HCT116 (cell line): ENCODE data around the gene ZNF653. TPM values are rescaled to one million over a fixed set of nuclear protein-coding genes. Genes with fewer than 3 reads are reported as not detected.

Experiments used
- ATAC-seq: fragments of 200-7000 bp; cut with Tn5 transposase; 2 replicates; pipeline ENCODE4 v1.9.1; 2020; ENCODE audit warnings: mild to moderate bottlenecking, moderate library complexity
- BruUV-seq: library from RNA; stranded (reverse); fragments of 400-500 nt; replicated peaks from 2 replicates; lab custom pipeline; 2021; lab: Mats Ljungman, UMichigan
- CTCF ChIA-PET: fragments of 300-600 bp; sonication (Branson Sonifier 250); formaldehyde crosslinking; loops from one replicate; lab custom pipeline; 2021; ENCODE audit warnings: antibody characterized with exemption; lab: Charles Lee
- POLR2A ChIA-PET: fragments of 300-600, 350-600 bp; sonication (Branson Sonifier 250); formaldehyde crosslinking; loops from one replicate; lab custom pipeline; 2021; ENCODE audit warnings: antibody characterized with exemption; lab: Charles Lee
- RAD21 ChIA-PET, 2 experiments: fragments of 300-600 bp; sonication (Branson Sonifier 250); formaldehyde crosslinking; loops; one replicate each; lab custom pipeline; 2023; ENCODE audit warnings: low total read pairs in 2 of 2; ENCODE audit not compliant: uncharacterized antibody in 2 of 2, unreplicated experiment in 2 of 2, low non-redundant PET in 1 of 2; lab: Charles Lee
- DNase-seq: peaks from one replicate; pipeline ENCODE4 v3.0.0-alpha.2; 2010; ENCODE audit warnings: low read depth, low spot score
- H2AFZ ChIP-seq: fragments of 200-600 bp; shearing (Covaris generic), sonication (generic); 2 replicates; pipeline ENCODE4 v1.6.1; 2017; ENCODE audit warnings: low read depth, mixed run types, mixed read lengths, antibody characterized with exemption, low read length; ENCODE audit not compliant: poor library complexity, severe bottlenecking
- H3K27ac ChIP-seq: 2 replicates; pipeline ENCODE4 v1.5.1; 2012; ENCODE audit warnings: low read depth, low read length
- H3K27me3 ChIP-seq: fragments of 200-600 bp; sonication (generic); 2 replicates; pipeline ENCODE4 v1.6.1; 2016; ENCODE audit warnings: mixed run types, low read length, mixed read lengths; ENCODE audit not compliant: insufficient read depth
- H3K36me3 ChIP-seq, 2 experiments: fragments of 200-500 bp in 1 of 2; fragments of 200-600 bp in 1 of 2; sonication (Bioruptor generic) in 1 of 2; sonication (generic) in 1 of 2; 2 replicates each; pipeline versions ENCODE4 v1.5.1 to v1.6.1; 2014 to 2016; ENCODE audit warnings: low read length in 2 of 2, inconsistent platforms in 1 of 2, mixed read lengths in 1 of 2, mixed run types in 1 of 2; ENCODE audit not compliant: insufficient read depth in 2 of 2, control insufficient read depth in 1 of 2
- H3K4me1 ChIP-seq, 2 experiments: fragments of 200-600 bp in 1 of 2; sonication (generic) in 1 of 2; 2 replicates each; pipeline versions ENCODE4 v1.5.1 to v1.6.1; 2012 to 2017; ENCODE audit warnings: low read length in 2 of 2, inconsistent platforms in 1 of 2, mild to moderate bottlenecking in 1 of 2, mixed read lengths in 1 of 2, mixed run types in 1 of 2, moderate library complexity in 1 of 2; ENCODE audit not compliant: insufficient read depth in 2 of 2, control insufficient read depth in 1 of 2
- H3K4me2 ChIP-seq: fragments of 200-600 bp; sonication (generic); 2 replicates; pipeline ENCODE4 v1.6.1; 2017; ENCODE audit warnings: mixed run types, low read length, mixed read lengths
- H3K4me3 ChIP-seq, 2 experiments: fragments of 200-600 bp in 1 of 2; sonication (generic) in 1 of 2; replicated peaks in 1 of 2; 2 replicates each; pipeline ENCODE4 v1.5.1; 2011 to 2016; ENCODE audit warnings: low read length in 2 of 2, control low read depth in 1 of 2, low read depth in 1 of 2, mild to moderate bottlenecking in 1 of 2, mixed read lengths in 1 of 2, mixed run types in 1 of 2
- H3K79me2 ChIP-seq: fragments of 200-600 bp; sonication (generic); 2 replicates; pipeline ENCODE4 v1.6.1; 2017; ENCODE audit warnings: mild to moderate bottlenecking, mixed run types, low read length, moderate library complexity, mixed read lengths; ENCODE audit not compliant: insufficient read depth
- H3K9ac ChIP-seq: fragments of 200-600 bp; sonication (generic); 2 replicates; pipeline ENCODE4 v1.6.1; 2016; ENCODE audit warnings: low read length, mixed read lengths
- H3K9me2 ChIP-seq: fragments of 200-600 bp; sonication (generic), shearing (Covaris generic); 2 replicates; pipeline ENCODE4 v1.6.1; 2017; ENCODE audit warnings: mixed run types, mild to moderate bottlenecking, moderate library complexity; ENCODE audit not compliant: insufficient read depth
- H3K9me3 ChIP-seq, 2 experiments: fragments of 200-500 bp in 1 of 2; fragments of 200-600 bp in 1 of 2; sonication (Bioruptor generic) in 1 of 2; sonication (generic) in 1 of 2; 2 replicates each; pipeline ENCODE4 v1.6.1; 2014 to 2017; ENCODE audit warnings: low read length in 2 of 2, mixed read lengths in 2 of 2, inconsistent platforms in 1 of 2, low read depth in 1 of 2, mild to moderate bottlenecking in 1 of 2, mixed run types in 1 of 2, moderate library complexity in 1 of 2; ENCODE audit not compliant: control insufficient read depth in 1 of 2, insufficient read depth in 1 of 2
- H4K20me1 ChIP-seq: fragments of 200-600 bp; sonication (generic), shearing (Covaris generic); 2 replicates; pipeline ENCODE4 v1.6.1; 2017; ENCODE audit warnings: mixed run types, mild to moderate bottlenecking, moderate library complexity; ENCODE audit not compliant: insufficient read depth
- CBX3 ChIP-seq: IDR thresholded peaks from 2 replicates; pipeline ENCODE4 v1.6.1; 2012; ENCODE audit warnings: low read depth
- CTCF ChIP-seq, 3 experiments: fragments of 200-600 bp in 1 of 3; sonication (generic) in 1 of 3; IDR thresholded peaks in 2 of 3; conservative IDR thresholded peaks in 1 of 3; 2 replicates each; pipeline ENCODE4 v1.5.1; 2012 to 2017; ENCODE audit warnings: low read depth in 2 of 3, low read length in 2 of 3, antibody characterized with exemption in 1 of 3, borderline replicate concordance in 1 of 3, control low read depth in 1 of 3, mild to moderate bottlenecking in 1 of 3, mixed read lengths in 1 of 3, mixed run types in 1 of 3, moderate library complexity in 1 of 3; ENCODE audit not compliant: insufficient read depth in 1 of 3
- EGR1 ChIP-seq: IDR thresholded peaks from 2 replicates; pipeline ENCODE4 v1.6.1; 2012; ENCODE audit warnings: low read depth
- ELF1 ChIP-seq: IDR thresholded peaks from 2 replicates; pipeline ENCODE4 v1.6.1; 2012; ENCODE audit warnings: low read depth, borderline replicate concordance
- EZH2 ChIP-seq: fragments of 200-600 bp; sonication (generic); IDR thresholded peaks from 2 replicates; pipeline ENCODE4 v1.6.1; 2017; ENCODE audit warnings: antibody characterized with exemption, mixed run types
- EZH2phosphoT487 ChIP-seq: fragments of 200-600 bp; IDR thresholded peaks from 2 replicates; pipeline ENCODE4 v1.6.1; 2018; ENCODE audit warnings: antibody characterized with exemption, borderline replicate concordance
- FOSL1 ChIP-seq: IDR thresholded peaks from 2 replicates; pipeline ENCODE4 v1.6.1; 2012; ENCODE audit warnings: low read depth
- JUND ChIP-seq: IDR thresholded peaks from 2 replicates; pipeline ENCODE4 v1.6.1; 2012
- MAX ChIP-seq: IDR thresholded peaks from 2 replicates; pipeline ENCODE4 v1.6.1; 2012
- POLR2A ChIP-seq: IDR thresholded peaks from 2 replicates; pipeline ENCODE4 v1.7.0; 2011; ENCODE audit warnings: borderline replicate concordance; ENCODE audit not compliant: insufficient read depth, insufficient read length; ENCODE audit errors: extremely low read depth
- RAD21 ChIP-seq: IDR thresholded peaks from 2 replicates; pipeline ENCODE4 v1.6.1; 2012; ENCODE audit warnings: low read depth, mild to moderate bottlenecking
- SP1 ChIP-seq: IDR thresholded peaks from 2 replicates; pipeline ENCODE4 v1.6.1; 2012; ENCODE audit warnings: low read depth
- SRF ChIP-seq: IDR thresholded peaks from 2 replicates; pipeline ENCODE4 v1.6.1; 2012; ENCODE audit warnings: low read depth
- TCF7L2 ChIP-seq: IDR thresholded peaks from 2 replicates; pipeline ENCODE4 v1.7.0; 2011; ENCODE audit warnings: borderline replicate concordance, inconsistent platforms; ENCODE audit not compliant: insufficient read depth, insufficient read length; ENCODE audit errors: extremely low read depth
- YY1 ChIP-seq: IDR thresholded peaks from 2 replicates; pipeline ENCODE4 v1.6.1; 2011; ENCODE audit warnings: low read length, low read depth, moderate library complexity, mild to moderate bottlenecking; ENCODE audit not compliant: insufficient replicate concordance; ENCODE audit errors: extremely low read depth
- ZBTB33 ChIP-seq: IDR thresholded peaks from 2 replicates; pipeline ENCODE4 v1.6.1; 2011; ENCODE audit warnings: mild to moderate bottlenecking, low read length, moderate library complexity; ENCODE audit not compliant: insufficient replicate concordance; ENCODE audit errors: extremely low read depth
- ZFX ChIP-seq: fragments of 450-650 bp; IDR thresholded peaks from 2 replicates; pipeline ENCODE4 v1.6.1; 2017
- intact Hi-C: fragments of 100-400 bp; cut with micrococcal nuclease; formaldehyde crosslinking; loops from 2 replicates; pipeline ENCODE4 v1.10.0; 2022
- total RNA-seq: library from RNA; stranded (reverse); gene quantifications from one replicate; pipeline ENCODE4 v1.2.1, GENCODE V29; 2021; ENCODE audit not compliant: unreplicated experiment
- TF ChIP-seq, protein P1 (sequence below): IDR thresholded peaks from 2 replicates; pipeline ENCODE4 v1.6.1; 2012; ENCODE audit warnings: low read depth

Gene ZNF653
- total RNA-seq, 1 experiment from 2014 or later, result 16.1 TPM

- H3K27ac ChIP-seq, result no peak within 1 kb of the TSS
- POLR2A ChIA-PET, result no interaction called here
- no peaks in the 10 kb centered on the region for H3K36me3 ChIP-seq
- no peaks in the 10 kb centered on the region for H3K9me2 ChIP-seq
- H3K27me3 ChIP-seq, result no peaks in the 10 kb centered on the region
- intact Hi-C loops, result no loop called here
- no peak within 1 kb of the TSS for H3K4me2 ChIP-seq
- TF ChIP-seq TCF7L2 (no peak), EZH2phosphoT487 (no peak), SP1 (no peak), RAD21 (no peak), JUND (no peak), ELF1 (no peak), POLR2A (no peak), SRF (no peak), EGR1 (no peak), YY1 (no peak), EZH2 (no peak), CBX3 (no peak), CTCF (IDR thresholded peaks at IDR 0.05 in 2 of 3, conservative IDR thresholded peaks at IDR 0.05 in 1 of 3; ENCODE audit: borderline replicate concordance in 1 of 3, insufficient read depth in 1 of 3, low read depth in 2 of 3, low read length in 2 of 3) (no peak), ZFX (no peak), ZBTB33 (no peak), FOSL1 (no peak), MAX (no peak)
- TF ChIP-seq, protein P1, sequence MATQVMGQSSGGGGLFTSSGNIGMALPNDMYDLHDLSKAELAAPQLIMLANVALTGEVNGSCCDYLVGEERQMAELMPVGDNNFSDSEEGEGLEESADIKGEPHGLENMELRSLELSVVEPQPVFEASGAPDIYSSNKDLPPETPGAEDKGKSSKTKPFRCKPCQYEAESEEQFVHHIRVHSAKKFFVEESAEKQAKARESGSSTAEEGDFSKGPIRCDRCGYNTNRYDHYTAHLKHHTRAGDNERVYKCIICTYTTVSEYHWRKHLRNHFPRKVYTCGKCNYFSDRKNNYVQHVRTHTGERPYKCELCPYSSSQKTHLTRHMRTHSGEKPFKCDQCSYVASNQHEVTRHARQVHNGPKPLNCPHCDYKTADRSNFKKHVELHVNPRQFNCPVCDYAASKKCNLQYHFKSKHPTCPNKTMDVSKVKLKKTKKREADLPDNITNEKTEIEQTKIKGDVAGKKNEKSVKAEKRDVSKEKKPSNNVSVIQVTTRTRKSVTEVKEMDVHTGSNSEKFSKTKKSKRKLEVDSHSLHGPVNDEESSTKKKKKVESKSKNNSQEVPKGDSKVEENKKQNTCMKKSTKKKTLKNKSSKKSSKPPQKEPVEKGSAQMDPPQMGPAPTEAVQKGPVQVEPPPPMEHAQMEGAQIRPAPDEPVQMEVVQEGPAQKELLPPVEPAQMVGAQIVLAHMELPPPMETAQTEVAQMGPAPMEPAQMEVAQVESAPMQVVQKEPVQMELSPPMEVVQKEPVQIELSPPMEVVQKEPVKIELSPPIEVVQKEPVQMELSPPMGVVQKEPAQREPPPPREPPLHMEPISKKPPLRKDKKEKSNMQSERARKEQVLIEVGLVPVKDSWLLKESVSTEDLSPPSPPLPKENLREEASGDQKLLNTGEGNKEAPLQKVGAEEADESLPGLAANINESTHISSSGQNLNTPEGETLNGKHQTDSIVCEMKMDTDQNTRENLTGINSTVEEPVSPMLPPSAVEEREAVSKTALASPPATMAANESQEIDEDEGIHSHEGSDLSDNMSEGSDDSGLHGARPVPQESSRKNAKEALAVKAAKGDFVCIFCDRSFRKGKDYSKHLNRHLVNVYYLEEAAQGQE, result no peak
- TF ChIP-seq, all 23 proteins: peak for 0
- no peaks in the 10 kb centered on the region for H4K20me1 ChIP-seq
- no TSS peak for BruUV-seq
- no peak within 1 kb of the TSS for H2AFZ ChIP-seq
- ATAC-seq (no peak), DNase-seq (no peak)
- H3K4me1 ChIP-seq, result peaks cover 0 to 4% of the 10 kb centered on the region in 2 experiments; a peak in 1 of 4 replicates
- H3K79me2 ChIP-seq, result no peaks in the 10 kb centered on the region
- H3K9ac ChIP-seq, result no peak within 1 kb of the TSS
- RAD21 ChIA-PET, result no interaction called here
- CTCF ChIA-PET, result no interaction called here
- no peak within 1 kb of the TSS for H3K4me3 ChIP-seq
- no peaks in the 10 kb centered on the region for H3K9me3 ChIP-seq
Measured at GRCh38 chr19:11480715-11481533, 24.7 kb downstream of the ZNF653 start, which contains the start of gene ELAVL3. ELAVL3 (minus strand) TSS chr19:11481046; CDS start chr19:11480608, 438 bp downstream.
